ENCODE measurements around the gene SERPIND1.

DNA sequence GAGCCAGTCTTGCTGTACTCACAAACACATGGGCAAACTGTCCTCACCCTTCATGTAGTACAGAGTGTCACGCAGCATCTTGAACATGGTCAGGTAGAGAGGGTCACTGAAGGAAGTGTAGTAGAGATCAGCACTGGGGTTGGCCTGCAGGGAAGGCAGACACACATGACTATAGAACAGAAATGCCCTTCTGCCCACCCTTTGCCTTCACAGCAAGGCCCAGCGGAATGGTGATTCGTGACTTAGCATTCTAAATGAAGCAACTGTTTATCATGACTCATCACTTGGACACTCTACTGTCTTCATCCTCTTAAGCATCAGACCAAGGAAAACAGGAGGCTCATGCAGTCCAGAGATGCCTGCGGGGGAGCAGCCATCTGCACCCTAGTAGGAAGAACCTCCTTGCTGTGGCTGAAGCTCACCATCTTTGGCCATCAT lies 33.4 kb downstream of the SERPIND1 start:
- TF ChIP-seq POLR2A (IDR thresholded peaks at IDR 0.05; ENCODE audit: low read depth): no peak
- TF ChIP-seq, protein P1, sequence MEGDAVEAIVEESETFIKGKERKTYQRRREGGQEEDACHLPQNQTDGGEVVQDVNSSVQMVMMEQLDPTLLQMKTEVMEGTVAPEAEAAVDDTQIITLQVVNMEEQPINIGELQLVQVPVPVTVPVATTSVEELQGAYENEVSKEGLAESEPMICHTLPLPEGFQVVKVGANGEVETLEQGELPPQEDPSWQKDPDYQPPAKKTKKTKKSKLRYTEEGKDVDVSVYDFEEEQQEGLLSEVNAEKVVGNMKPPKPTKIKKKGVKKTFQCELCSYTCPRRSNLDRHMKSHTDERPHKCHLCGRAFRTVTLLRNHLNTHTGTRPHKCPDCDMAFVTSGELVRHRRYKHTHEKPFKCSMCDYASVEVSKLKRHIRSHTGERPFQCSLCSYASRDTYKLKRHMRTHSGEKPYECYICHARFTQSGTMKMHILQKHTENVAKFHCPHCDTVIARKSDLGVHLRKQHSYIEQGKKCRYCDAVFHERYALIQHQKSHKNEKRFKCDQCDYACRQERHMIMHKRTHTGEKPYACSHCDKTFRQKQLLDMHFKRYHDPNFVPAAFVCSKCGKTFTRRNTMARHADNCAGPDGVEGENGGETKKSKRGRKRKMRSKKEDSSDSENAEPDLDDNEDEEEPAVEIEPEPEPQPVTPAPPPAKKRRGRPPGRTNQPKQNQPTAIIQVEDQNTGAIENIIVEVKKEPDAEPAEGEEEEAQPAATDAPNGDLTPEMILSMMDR (IDR thresholded peaks at IDR 0.05): no peak

Measured in esophagus muscularis mucosa (tissue), 3 donors.